Spinal cord (tissue), 10 donors: ENCODE results near the gene LMX1B. TPM values are rescaled to one million over a fixed set of nuclear protein-coding genes. Genes with fewer than 3 reads are reported as not detected.

Source experiments
- DNase-seq, 6 donors: peaks; one replicate each; pipeline versions ENCODE4 v3.0.0 to v3.0.0-alpha.2; 2013 to 2015; ENCODE audit warnings: low spot score in 6 of 6, low read depth in 4 of 6
- H3K27ac ChIP-seq: one replicate; pipeline ENCODE4 v1.5.1; 2013; ENCODE audit warnings: low read depth, low read length, control low read depth
- H3K27me3 ChIP-seq: one replicate; pipeline ENCODE4 v1.6.1; 2013; ENCODE audit warnings: low read length; ENCODE audit not compliant: control insufficient read depth, insufficient read depth
- H3K36me3 ChIP-seq: one replicate; pipeline ENCODE4 v1.6.1; 2013; ENCODE audit warnings: low read length; ENCODE audit not compliant: control insufficient read depth, insufficient read depth
- H3K4me1 ChIP-seq: one replicate; pipeline ENCODE4 v1.6.1; 2013; ENCODE audit warnings: low read length; ENCODE audit not compliant: control insufficient read depth, insufficient read depth
- H3K4me3 ChIP-seq: one replicate; pipeline ENCODE4 v1.5.1; 2013; ENCODE audit warnings: low read depth, low read length, control low read depth
- H3K9me3 ChIP-seq: one replicate; pipeline ENCODE4 v1.6.1; 2013; ENCODE audit warnings: low read length; ENCODE audit not compliant: control insufficient read depth, insufficient read depth
- WGBS: methylation state at CpG from one replicate; pipeline ENCODE4 v1.1.5; 2013; ENCODE audit warnings: missing lambda C conversion rate; ENCODE audit not compliant: insufficient coverage; 5-methylcytosine and 5-hydroxymethylcytosine counted together
- polyA plus RNA-seq, 2 donors: library from polyadenylated mRNA; unstranded; fragments of 120-200 nt; gene quantifications; one replicate each; pipeline ENCODE4 v1.2.1, GENCODE V29; 2013; ENCODE audit not compliant: insufficient read length in 2 of 2
- total RNA-seq, 2 donors: library from RNA; depleted of rRNA in 1 of 2; stranded (reverse); fragments of 120-200 nt in 1 of 2; fragments of >200 nt in 1 of 2; gene quantifications; one replicate each; pipeline versions ENCODE4 v1.2.3 to v1.2.4, GENCODE V29; 2013 to 2014
- donor health status: healthy.

LMX1B gene
- total and polyA plus RNA-seq, 4 donors, result 3.5 to 34.0 (median 17.7) TPM

DNA sequence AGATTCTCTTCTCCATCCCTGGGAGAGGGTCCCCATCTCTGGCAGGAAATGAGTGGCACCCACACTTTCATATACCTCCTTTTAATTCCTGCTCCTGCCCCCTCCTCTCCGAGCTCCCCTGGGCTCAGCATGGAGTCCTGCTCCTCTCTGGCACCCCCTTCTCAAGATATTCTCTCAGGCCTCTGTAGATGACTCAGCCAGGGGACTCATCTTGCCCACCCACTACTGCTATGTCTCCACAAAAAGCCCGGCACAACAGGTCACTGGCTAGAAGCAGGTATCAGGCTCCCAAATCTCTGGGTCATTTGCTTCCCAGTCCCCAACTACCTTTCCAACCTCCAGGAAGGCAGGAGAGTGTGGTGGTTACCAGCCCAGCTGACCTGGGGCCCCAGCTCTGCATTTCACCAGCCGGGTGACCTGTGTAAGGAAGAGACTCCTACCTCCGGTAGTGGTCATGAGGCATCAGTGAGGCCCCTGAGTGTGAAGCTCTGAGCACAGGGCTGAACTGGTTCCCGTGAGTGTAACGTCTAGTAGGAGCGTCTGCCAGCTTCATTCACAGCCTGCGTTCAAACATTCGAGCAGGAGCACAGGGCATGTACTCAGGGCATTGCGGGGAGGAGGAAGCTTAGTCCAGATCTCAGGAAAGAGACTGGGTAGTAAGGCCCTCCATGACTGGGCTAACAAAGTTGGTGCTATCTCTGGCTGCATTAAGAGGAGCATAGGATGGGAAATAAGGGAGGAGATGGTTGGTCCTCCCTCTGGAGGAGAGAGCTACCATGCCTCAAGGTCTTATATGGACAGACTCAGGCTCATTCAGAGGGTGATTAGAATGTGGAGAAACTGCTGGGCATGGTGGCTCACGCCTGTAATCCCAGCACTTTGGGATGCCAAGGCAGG is 63.7 kb downstream of the LMX1B start:
- WGBS, result 21% methylated on average over 10 of the region's 11 CpGs
- no peak for DNase-seq
- no peak overlapping the region for H3K4me3 ChIP-seq
- peaks cover 53% of the 10 kb centered on the region for H3K4me1 ChIP-seq
- H3K9me3 ChIP-seq, result no peaks in the 10 kb centered on the region
- H3K36me3 ChIP-seq, result peaks cover 4% of the 10 kb centered on the region
- no peak overlapping the region for H3K27ac ChIP-seq
- H3K27me3 ChIP-seq, result peaks cover 73% of the 10 kb centered on the region

DNA sequence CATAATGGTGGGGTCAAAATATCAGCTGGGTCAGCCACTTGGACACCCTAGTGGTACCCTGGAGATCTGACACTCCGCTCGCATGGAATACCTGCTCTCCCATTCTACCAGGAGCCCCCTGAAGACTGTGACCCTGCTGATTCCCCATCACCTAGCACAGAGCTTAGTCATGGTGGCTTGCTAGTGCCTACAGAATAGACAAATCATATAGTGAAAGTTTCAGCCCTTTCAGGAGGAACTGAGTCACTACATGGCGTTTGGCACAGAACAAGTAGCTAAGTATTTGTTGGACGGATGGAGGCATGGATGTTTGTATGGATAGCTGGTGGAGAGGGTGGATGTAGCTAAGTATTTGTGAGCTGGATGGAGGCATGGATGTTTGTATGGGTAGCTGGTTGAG is 65.3 kb downstream of the LMX1B start:
- Histone ChIP-seq H3K27me3 (peaks cover 78% of the 10 kb centered on the region), H3K36me3 (peaks cover 4% of the 10 kb centered on the region), H3K4me3 (no peak overlapping the region), H3K9me3 (no peaks in the 10 kb centered on the region), H3K4me1 (peaks cover 48% of the 10 kb centered on the region), H3K27ac (no peak overlapping the region)
- no peak for DNase-seq
- 84% methylated on average over 4 of the region's 4 CpGs for WGBS

DNA sequence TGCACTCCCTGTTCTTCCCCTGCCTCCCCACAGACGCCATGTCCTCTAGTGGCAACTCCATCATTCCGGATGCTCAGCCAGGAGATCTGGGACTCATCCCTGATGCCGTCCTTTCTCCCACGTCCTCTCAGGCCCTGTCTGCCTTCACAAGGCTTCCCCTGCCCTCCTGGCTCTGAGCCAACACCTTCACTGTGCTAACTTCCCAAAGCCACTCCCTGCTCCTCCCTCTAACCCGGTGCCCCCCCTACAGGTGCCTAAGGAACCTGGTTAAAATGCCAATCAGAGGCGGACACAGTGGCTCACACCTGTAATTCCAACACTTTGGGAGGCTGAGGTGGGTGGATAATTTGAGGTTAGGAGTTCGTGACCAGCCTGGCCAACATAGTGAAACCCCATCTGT is 67.6 kb downstream of the LMX1B start:
- Histone ChIP-seq H3K36me3 (peaks cover 4% of the 10 kb centered on the region), H3K27ac (no peak overlapping the region), H3K4me1 (peaks cover 35% of the 10 kb centered on the region), H3K4me3 (no peak overlapping the region), H3K9me3 (no peaks in the 10 kb centered on the region), H3K27me3 (peaks cover 77% of the 10 kb centered on the region)
- 37% methylated on average over 4 of the region's 7 CpGs for WGBS
- DNase-seq, result no peak

DNA sequence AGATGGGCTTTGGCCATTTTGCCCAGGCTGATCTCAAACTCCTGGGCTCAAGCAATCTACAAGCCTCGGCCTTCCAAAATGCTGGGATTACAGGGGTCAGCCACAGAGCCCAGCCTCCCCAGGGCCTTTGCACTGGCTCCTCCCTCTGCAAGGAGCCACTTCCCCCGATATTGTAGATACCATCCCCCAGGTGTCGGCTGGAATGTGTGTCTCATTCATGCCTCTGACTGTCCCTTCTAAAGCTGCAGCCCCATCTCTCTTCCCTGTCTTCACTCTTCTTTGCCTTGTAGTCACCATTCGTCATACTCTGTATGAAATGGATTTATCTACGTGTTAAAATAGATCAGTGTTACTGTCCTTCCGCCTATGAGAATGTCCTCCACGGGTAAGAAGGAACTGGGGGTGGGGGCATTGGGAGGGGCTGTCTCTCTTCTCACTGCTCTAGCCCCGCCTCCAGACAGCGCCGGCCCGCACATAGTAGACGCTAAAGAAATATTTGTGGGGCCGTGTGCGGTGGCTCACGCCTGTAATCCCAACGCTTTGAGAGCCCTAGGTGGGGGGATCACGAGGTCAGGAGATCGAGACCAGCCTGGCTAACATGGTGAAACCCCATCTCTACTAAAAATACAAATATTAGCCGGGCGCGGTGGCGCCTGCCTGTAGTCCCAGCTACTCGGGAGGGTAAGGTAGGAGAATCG is 68.5 kb downstream of the LMX1B start:
- peaks cover 71% of the 10 kb centered on the region for H3K27me3 ChIP-seq
- H3K4me1 ChIP-seq, result peaks cover 26% of the 10 kb centered on the region
- WGBS, result 41% methylated on average over 14 of the region's 24 CpGs
- no peak overlapping the region for H3K27ac ChIP-seq
- peaks cover 4% of the 10 kb centered on the region for H3K36me3 ChIP-seq
- no peaks in the 10 kb centered on the region for H3K9me3 ChIP-seq
- no peak for DNase-seq
- no peak overlapping the region for H3K4me3 ChIP-seq

DNA sequence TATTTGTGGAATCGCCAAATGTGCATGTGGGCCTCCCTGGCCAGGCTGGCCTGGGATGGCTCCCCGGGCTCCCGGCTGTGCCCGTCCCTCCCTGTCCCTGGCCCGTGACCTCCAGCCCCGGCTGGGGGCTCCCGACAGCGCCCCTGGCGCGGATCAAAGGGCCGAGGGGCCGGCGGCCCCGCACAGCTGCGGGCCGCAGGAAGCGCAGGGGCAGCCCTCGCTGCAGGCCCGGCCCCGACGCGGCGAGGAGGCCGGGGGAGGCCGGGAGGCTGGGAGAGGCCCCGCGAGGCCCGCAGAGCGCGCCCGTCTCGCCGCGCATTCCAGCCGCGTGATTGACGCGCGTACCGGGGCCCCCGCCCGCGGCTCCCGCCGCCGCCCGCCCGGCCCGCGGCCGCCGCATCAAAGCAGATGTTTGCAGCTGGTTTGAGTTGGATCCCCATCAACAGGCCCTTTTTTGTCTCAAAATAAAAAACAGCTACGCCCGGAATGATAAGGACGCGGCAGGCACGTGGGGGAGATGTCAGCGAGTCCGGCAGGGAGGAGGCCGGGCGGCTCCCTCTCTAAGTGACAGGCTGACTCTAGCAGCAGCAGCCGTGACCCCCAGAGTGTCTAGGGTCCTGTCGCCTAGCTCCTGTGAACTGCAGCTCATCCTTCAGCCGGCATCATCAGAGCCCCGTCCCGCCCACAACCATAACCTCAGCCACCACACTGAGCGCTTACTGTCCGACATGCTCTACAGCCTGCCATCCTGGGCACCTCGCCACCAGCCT is 69.4 kb downstream of the LMX1B start:
- Histone ChIP-seq H3K27ac (no peak overlapping the region), H3K9me3 (no peaks in the 10 kb centered on the region), H3K27me3 (peaks cover 69% of the 10 kb centered on the region), H3K4me1 (peaks cover 29% of the 10 kb centered on the region), H3K4me3 (no peak overlapping the region), H3K36me3 (peaks cover 4% of the 10 kb centered on the region)
- DNase-seq, result peak in 1 of 6 donors; percentile 55
- under 1% methylated on average over 63 of the region's 69 CpGs for WGBS

DNA sequence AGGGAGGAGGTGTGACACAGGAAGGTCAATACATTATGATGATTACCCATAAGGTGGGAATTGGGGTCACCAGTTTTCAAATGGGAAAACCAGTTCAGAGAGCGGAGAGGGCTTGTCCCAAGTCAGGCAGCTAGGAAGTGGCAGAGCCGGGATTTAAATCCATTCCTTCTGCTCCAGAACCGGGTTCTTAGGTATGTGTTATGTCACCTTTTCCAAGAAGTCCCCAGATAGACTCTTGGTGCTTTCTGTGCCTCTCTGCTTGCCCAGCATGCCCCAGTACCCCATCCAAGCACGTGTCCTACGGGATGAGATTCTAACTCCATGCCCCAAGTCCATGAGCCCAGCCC is 69.9 kb downstream of the LMX1B start:
- Histone ChIP-seq H3K9me3 (no peaks in the 10 kb centered on the region), H3K27ac (no peak overlapping the region), H3K4me3 (no peak overlapping the region), H3K4me1 (peaks cover 34% of the 10 kb centered on the region), H3K36me3 (peaks cover 4% of the 10 kb centered on the region), H3K27me3 (peaks cover 66% of the 10 kb centered on the region)
- DNase-seq, result no peak
- WGBS, result 49% methylated on average over 3 of the region's 5 CpGs

DNA sequence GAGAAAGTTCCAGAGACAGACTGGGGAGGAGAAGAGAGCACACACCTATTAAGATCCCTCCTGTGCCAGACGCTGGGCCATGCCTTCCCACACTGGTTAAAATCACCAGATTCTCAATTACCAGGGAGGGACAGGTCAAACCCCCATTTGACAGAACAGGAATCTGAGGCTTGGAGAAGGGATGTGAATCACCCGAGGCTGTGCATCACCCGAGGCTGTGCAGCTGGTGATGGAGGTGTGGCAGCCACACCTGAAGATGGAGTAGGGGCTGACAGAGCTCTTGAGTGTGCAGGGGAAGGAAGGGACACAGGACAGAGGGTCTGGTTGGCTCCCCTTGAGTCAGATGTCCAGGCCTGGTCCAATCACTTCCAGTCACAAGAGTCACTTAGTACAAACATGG is 70.6 kb downstream of the LMX1B start:
- H3K4me3 ChIP-seq, result no peak overlapping the region
- peaks cover 4% of the 10 kb centered on the region for H3K36me3 ChIP-seq
- peaks cover 41% of the 10 kb centered on the region for H3K4me1 ChIP-seq
- no peaks in the 10 kb centered on the region for H3K9me3 ChIP-seq
- no peak for DNase-seq
- H3K27me3 ChIP-seq, result peaks cover 69% of the 10 kb centered on the region
- H3K27ac ChIP-seq, result no peak overlapping the region
- 62% methylated on average over 2 of the region's 3 CpGs for WGBS

DNA sequence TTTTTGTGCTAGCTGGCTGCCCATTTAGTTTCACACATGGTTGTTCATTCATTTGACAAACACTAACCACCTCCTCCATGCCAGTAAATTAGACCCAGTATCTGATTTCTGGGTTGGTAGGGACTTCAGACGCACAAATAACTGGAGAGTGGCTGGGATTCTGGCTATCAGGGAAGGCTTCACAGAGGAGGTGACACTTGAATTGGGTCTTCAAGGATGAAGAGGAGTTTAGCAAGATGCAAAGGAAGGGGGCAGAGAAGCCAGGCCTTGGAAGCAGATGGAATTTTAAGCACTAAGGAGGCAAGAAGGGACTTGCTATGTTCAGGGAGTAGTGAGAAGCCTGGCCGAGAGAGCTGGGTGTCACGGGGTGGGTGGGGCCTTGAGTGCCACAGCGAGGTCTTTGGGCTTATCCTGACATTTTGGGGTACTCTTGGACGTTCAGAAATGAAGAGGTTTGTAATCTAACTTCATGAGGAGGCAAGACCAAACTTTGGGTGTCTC is 71.3 kb downstream of the LMX1B start:
- DNase-seq, result no peak
- peaks cover 66% of the 10 kb centered on the region for H3K27me3 ChIP-seq
- H3K4me3 ChIP-seq, result no peak overlapping the region
- no peaks in the 10 kb centered on the region for H3K9me3 ChIP-seq
- H3K36me3 ChIP-seq, result peaks cover 1% of the 10 kb centered on the region
- 90% methylated on average over 3 of the region's 5 CpGs for WGBS
- H3K27ac ChIP-seq, result no peak overlapping the region
- peaks cover 46% of the 10 kb centered on the region for H3K4me1 ChIP-seq

DNA sequence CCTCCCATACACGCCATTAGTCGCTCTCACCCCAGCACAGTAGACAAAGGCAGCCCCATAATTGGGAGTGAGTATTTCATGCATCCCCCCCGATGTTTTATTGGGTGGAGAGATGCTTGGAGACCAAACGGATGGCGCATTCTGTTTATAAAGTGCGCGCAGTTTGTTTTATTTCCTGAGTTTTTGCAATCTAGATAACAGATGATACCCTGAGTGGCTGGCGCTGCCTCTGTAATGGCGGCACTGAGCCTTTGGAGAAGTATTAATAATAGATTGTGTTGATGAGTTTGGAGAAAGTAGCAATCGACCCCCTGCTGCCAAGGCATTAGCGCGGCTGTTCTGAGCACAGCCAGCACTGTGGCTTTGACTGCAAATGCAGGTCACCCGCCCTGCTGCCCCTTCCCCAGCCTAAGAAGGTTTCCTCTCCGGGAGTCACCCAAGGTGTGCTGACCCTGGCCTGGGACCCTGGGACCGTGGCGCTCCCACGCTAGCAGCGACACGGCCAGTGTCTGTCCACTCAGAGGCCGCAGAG is 74.3 kb downstream of the LMX1B start:
- Histone ChIP-seq H3K9me3 (no peaks in the 10 kb centered on the region), H3K36me3 (peaks cover 18% of the 10 kb centered on the region), H3K4me3 (no peak overlapping the region), H3K4me1 (peaks cover 55% of the 10 kb centered on the region), H3K27me3 (peaks cover 51% of the 10 kb centered on the region), H3K27ac (peak overlapping the region; percentile 7)
- WGBS, result 40% methylated on average over 18 of the region's 20 CpGs
- peak in 3 of 6 donors; percentile 62 to 98 (median 74) for DNase-seq
